NCI-H146 (cell line): ENCODE data around the gene HKDC1.
"Not testable (repeated sequence)": the region's sequence is repeated elsewhere in the genome, so short reads cannot be mapped to it uniquely, and the experiment has no call there.

Experiments
- DNase-seq: peaks from one replicate; lab custom pipeline; 2025; lab: John Stamatoyannopoulos, UW

Gene HKDC1, protein sequence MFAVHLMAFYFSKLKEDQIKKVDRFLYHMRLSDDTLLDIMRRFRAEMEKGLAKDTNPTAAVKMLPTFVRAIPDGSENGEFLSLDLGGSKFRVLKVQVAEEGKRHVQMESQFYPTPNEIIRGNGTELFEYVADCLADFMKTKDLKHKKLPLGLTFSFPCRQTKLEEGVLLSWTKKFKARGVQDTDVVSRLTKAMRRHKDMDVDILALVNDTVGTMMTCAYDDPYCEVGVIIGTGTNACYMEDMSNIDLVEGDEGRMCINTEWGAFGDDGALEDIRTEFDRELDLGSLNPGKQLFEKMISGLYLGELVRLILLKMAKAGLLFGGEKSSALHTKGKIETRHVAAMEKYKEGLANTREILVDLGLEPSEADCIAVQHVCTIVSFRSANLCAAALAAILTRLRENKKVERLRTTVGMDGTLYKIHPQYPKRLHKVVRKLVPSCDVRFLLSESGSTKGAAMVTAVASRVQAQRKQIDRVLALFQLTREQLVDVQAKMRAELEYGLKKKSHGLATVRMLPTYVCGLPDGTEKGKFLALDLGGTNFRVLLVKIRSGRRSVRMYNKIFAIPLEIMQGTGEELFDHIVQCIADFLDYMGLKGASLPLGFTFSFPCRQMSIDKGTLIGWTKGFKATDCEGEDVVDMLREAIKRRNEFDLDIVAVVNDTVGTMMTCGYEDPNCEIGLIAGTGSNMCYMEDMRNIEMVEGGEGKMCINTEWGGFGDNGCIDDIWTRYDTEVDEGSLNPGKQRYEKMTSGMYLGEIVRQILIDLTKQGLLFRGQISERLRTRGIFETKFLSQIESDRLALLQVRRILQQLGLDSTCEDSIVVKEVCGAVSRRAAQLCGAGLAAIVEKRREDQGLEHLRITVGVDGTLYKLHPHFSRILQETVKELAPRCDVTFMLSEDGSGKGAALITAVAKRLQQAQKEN

DNA sequence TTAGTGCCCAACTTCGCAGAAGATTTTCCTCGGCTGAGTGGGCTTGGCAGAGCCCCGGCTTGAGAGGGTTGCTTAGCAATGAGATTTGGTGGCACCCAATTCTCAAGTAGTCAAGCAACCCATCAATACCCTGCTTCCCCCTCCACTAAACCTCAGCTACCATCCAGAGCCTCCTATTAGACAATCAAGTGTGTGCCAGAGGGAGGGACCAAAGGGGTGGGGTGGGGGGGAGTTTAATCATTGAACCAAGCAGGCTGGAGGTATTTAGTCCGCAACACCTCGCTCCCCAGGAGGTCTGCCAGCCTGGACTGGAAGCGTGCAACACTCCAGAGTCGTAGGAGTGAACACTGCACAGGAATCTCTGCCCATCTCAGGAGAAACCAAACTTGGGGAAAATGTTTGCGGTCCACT is at the start of gene HKDC1:
TSS of gene HKDC1 (plus strand) at position 292 of the 411 bp plus-strand sequence. CDS start at position 396, 104 bp downstream.
- DNase-seq, result no peak

DNA sequence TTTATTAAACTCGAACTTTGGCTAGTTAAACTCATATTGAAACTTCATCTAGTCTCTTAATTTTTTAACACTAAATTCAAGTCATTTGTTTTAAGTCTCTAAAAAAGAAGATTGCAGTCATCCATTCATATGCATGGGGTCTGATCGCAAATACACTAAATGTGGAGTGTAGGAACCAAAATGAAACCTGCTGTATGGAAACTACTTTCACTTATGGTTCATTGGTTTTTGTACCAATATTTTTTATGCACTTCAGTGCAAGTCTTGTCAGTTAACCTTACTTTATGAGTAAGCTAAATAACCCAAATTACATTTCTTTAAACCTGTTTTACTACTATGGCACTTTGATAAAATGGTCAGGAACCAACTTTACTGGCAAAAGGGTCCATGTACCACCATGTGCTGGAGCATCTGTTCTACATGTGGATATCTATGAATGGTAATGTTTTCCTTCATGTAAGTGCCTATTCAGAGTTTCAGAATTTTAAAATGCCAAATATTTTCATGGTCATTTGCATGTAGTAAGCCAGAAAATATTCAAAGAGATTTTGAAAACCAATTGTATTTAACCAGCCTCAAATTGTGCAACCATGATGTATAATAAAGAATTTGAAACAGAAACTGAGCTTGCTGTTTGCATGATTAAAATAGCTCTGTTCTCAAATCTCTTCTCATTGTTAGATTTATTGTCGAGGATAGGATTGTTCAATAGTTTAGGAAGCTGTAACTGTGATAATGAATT is 47.7 kb upstream of the HKDC1 start:
- DNase-seq, result no peak

DNA sequence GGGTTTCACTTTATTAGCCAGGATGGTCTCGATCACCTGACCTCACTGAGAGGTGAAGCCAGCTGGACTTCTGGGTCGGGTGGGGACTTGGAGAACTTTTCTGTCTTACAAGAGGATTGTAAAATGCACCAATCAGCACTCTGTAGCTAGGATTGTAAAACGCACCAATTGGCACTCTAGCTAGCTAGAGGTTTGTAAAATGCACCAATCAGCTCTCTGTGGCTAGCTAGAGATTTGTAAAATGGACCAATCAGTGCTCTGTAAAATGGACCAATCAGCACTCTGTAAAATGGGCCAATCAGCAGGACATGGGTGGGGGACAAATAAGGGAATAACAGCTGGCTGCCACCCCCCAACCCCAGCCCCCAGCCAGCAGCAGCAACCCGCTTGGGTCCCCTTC is 44.8 kb upstream of the HKDC1 start:
- DNase-seq, result not testable (repeated sequence)

DNA sequence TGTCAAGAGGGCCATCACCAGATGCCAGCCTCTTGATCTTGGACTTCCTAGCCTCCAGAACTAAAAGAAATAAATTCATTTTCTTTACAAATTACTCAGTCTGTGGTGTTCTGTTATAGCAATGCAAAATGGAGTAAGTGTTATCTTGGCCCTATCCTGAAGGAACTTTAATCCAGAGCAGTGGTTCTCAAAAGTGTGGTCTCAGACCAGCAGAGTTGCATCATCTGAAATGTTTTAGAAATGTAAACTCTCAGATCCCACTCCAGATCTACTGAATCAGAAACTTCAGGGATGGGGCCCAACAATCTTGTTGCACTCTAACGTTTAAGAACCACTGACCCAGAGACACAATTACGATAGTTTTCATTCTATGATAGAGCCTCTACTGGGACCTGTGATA is 43.3 kb upstream of the HKDC1 start:
- no peak for DNase-seq

DNA sequence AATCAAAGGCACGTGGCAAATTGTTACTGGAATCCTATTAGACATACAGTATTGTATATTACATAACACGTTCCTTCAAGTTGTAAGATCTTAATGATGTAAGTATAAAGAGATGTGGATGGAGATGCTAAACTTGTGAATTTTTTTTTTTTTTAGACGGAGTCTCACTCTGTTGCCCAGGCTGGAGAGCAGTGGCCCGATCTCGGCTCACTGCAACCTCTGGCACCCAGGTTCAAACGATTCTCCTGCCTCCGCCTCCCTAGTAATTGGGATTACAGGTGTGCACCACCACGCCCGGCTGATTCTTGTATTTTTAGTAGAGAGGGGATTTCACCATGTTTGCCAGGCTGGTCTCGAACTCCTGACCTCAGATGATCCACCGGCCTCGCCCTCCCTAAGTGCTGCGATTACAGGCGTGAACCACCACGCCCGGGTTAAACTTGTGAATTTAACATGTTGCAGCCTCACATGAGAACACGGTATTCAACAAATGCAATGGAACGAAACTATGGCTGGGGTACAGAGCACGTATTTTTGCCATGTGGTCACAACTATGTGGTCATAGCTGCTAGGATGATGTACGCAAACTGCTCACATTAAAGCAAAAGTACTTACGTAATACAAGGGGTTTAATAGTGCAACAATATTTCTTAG is 40.9 kb upstream of the HKDC1 start:
- no peak for DNase-seq

DNA sequence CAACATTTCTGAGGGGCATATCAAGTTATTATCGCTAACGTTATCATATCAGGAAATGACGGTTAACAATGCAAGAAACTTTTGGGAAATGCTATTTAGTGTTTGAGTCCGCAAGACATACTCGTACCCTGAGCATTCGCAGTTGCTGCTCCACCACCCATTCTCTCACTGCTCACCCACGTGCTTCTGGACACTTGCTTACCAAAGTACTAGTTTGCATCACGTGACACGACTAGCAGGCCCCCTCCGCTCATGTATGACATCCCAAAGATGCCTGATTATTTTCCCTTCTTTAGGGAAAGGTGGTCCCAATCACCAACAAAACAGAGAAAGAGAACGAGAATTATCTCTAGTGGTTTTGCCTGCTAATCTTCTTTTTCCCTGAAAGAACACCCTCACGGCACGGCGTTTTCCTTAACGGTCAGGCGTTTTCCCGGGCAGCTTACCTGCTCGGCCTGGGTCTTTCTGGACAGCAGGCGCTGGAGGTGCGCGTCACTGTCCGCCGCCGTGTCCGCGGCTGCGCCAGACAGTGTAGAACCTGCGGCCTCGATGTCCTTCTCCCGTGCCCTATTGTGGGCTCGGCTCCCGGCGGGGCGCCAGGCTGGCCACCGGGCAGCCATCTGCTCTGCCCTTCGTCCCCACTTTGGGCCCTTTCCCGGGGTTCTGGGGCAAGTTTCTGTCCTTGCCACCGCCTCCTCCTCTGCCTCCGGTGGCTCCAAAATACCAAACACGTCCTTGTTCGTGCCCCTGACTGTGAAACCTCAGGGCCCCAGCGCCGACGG is 40.2 kb upstream of the HKDC1 start, which contains the start of gene SUPV3L1:
TSS of gene SUPV3L1 (plus strand) at position 492 of the 782 bp plus-strand sequence. CDS start at position 550, 58 bp downstream.
- DNase-seq, result peak; percentile 98

DNA sequence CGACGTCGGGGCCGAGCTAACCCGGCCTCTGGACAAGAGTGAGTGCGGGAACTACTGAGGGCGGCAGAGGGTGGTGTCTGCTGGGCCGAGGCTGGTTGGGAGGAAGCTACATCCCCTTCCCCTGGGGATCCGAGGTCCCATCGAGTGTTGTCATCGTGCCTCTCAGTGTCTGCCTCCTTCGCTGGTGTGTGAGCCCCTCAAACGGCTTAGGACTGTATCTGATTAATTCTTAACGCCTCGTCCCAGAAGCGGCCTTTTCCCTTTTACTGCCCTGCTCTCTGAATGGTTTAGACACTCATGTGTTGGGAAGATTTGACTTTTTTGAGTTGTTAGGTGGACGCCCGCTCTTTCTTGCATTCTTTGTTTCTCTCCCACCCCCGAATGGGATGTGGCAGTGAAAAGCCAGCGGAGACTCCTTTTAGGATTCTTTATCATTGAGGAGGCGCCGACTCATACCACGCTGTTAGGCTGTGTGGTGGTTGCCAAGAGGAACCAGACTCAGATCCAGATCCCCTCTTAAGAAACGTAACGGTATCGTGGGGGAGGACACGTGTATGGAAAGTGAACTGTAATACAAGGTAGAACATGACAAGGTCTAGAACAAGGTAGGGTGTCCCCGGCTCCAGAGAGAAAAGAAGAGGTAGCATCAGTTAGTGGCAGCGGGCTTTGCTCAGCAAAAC is 39.5 kb upstream of the HKDC1 start:
- DNase-seq, result no peak

DNA sequence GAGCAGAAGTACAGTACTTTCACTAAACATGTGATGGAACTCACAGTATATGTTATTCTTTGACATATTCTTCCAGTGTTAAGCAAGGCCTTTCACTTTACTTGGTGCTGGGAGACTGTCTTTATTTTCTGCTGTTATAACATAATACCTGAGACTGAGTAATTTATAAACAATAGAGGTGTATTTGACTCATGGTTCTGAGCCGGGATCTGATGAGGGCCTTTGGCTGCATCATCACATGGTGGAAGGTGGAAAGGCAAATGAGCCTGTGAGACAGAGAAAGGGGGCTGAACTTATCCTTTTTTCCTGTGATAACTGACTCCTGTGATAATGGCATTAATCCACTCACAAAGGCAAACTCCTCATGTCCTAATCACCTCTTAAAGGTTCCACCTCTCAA is 38.7 kb upstream of the HKDC1 start:
- no peak for DNase-seq

DNA sequence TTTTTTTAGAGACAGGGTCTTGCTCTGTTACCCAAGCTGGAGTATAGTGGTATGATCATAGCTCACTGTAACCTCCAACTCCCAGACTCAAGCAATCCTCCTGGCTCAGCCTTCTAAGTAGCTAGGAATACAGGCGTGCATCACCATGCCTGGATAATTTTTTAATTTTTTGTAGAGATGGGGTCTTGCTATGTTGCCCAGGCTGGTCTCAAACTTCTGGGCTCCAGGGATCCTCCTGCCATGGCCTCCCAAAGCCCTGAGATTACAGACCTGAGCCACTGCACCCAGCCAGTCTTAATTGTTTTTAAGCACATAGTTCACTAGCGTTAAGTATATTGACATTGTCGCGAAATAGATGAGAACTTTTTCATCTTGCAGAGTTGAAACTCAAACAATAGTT is 38.1 kb upstream of the HKDC1 start:
- no peak for DNase-seq

DNA sequence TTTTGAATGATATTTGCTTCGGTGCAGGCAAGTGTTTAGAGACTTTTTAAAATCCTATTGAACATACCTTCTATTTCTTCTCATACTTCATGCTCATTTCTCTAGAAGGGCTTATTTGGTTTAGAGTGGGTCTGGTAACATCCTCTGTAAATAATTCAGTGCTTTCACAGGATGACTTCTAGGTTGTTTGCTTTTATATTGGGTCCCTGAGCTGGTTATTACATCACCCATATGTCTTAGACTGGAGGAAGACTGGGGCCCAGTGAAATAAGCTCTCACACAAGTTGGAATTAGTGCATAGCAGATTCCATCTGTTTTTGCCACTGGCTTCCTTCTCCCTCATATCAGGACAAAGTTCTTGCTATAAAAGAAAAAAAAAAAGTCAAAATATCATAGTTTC is 33.6 kb upstream of the HKDC1 start:
- DNase-seq, result no peak

DNA sequence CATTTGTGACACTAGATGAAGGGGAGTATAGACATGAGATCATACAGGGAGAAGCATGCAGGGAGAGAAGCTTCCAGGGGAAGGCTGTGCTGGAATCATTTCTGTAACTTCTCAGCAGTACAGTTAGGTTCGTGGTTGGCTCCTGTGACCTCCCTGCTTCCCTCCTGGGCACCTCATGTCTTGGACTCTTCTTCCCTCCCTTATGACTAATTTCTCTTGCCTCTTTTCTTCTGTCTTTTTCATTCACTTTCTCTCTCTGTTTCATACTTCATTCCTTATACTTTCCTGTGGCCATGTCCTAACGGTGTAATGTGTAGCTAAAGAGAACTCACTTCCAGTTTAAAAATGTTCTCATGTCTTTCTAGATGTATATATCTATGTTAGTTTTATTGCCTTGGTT is 19.1 kb upstream of the HKDC1 start:
- no peak for DNase-seq

DNA sequence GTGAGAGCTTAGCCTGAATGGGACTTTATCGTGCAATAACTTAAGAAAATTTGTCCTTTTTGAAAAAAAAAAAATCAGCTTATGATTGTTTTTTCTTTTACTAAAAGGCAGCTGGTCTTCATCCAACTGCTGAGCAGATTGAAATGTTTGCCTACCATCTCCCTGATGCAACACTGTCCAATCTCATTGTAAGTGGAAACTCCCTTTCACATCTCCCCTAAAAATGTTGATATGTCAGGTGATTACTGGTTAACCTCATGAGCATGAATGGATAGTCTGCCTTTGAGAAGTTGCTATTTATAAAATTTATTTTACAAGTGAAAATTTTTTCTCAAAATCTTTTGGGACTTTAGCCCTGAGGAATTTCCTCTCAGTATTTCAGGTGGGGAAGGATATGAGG is 17.8 kb upstream of the HKDC1 start:
- no peak for DNase-seq

DNA sequence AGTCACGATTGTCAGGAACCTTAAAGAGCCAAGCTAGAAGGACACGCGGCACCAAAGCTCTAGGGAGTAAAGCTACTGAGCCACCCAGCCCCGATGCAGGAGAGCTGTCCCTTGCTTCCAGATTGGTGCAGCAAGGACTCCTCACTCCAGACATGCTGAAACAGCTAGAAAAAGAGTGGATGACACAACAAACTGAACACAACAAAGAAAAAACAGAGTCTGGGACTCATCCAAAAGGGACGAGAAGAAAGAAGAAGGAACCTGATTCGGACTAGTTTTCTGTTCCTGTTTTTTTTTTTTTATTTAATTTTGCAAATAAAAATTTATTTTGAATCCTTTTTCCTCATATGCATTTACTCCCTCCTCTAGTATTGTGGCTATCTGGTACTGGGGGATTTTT is 11.4 kb upstream of the HKDC1 start:
- DNase-seq, result no peak

DNA sequence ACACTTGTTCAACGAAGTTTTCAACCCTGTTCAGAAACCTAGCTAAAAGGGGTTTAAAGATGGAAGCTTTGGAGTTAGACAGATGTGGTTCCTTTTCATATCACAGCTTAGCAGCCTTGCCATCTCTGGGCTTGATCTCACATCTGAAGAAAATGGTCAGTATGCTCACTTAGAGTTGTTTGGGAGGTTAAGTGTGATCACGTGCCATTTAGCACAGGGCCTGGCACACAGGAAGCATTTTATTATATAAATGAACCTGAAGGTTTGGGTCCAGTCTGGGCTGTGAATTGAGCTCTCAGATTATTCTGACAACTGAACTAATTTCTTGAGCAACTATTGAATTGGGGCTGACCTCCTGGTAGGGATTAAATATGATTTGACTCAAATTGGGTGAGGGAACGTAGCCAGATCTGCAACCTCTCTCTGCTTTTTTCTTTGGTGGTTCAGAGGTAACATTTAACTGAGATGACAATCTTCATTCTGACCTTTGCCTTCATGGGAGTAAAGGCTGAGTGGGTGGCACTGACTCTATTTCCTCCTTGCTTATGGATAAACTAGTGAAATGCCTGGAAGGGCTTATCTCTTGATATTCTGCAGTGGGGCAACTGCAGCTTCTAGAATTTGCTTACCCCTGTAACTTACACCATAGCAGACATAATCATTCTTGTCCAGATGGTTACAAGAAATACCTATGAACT is 10.2 kb upstream of the HKDC1 start:
- DNase-seq, result no peak

DNA sequence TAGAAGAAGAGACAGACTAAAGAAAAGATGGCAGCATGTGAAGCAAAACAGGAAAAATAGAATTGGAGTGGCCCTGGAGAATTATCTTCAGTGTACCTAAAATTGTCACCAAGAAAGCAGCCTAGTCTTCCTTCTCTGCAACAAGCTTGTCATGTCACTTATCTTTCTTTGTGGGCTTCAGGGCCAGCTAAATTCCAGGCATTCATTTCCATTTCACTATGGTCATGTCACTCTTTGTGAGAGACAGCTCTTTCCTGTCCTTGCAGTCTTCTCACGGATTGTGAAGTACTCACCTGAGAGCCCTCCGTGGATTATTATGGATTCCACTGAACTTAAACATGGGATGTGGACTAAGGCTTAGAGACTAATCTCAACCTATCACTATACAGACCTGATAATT is 9.0 kb upstream of the HKDC1 start:
- DNase-seq, result no peak

DNA sequence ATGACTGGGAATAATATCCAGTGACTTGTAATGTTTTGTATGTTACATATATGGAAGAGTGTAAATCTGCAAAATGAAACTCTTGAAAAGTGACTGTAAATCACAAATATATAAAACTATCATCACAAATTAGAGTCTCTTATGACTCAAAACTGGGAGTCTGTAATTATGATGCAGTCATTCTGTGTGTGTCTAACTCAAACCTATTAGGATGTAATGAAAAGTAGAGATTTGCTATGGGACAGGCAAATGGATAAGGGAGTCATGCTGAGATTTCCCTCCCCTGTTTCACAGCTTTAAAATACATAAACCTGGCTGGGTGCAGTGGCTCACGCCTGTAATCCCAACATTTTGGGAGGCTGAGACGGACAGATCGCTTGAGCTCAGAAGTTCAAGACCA is 8.6 kb upstream of the HKDC1 start:
- DNase-seq, result no peak

DNA sequence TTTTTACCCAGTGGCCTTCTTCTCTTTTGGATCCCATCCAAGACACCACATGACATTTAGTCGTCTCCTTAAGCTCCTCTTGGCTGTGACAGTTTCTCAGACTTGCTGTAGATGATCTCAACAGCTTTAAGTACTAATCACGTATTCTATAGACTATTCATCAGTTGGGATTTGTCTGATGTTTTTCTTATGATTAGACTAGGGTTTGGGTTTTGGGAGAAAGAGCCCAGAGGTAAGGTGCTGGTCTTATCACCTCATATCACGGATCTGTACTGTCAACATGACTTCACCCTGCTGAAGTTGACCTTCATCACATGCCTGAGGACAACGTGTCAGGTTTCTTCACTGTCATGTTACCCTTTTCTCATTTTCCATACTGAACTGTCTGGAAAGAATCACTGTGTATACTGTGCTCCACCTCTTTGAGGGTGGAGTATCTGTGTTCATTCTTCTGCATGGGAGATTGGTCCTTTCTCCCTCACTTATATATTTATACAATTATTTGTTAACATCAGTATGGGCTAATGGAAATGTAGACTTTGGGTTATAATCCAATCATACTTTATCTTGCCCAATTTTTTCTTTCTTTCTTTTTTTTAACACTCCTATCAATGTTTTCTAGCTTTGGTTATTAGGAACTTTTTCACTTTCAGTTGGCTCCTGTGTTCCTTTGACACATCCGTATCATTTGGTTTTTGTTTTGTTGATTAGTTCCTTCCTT is 6.4 kb upstream of the HKDC1 start:
- DNase-seq, result no peak

DNA sequence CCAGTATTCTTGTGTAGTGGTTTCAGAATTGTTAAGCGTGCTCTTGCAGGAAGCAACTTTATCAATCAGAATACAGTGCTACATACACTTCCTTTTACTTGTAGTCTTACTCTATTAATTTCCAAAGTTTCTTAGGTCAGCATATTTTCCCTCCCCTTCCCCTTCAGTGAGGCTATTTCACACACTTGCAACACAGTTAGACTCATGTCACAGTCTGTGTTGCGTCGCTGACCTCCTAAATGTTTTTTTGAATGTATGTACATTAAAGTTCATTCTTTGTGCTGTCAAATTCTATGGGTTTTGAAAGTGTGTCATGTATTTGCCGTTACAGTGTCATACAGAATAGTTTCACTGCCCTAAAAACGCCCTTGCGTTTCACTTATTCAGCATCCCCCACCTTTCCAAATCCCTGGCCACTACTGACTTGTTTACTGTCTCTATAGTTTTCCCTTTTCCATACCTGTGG is 5.4 kb upstream of the HKDC1 start:
- no peak for DNase-seq
